Aorta (tissue), 5 donors: ENCODE measurements around the gene UBE2D2. TPM values are rescaled to one million over a fixed set of nuclear protein-coding genes. Genes with fewer than 3 reads are reported as not detected.

Source experiments
- ATAC-seq: fragments of 200-7000 bp; cut with Tn5 transposase; one replicate; pipeline ENCODE4 v1.9.1; 2022; ENCODE audit warnings: moderate library complexity; ENCODE audit not compliant: low FRiP score
- DNase-seq, 2 donors: peaks; one replicate each; pipeline ENCODE4 v3.0.0-alpha.2; 2020
- H3K27ac ChIP-seq, 2 donors: one replicate each; pipeline ENCODE4 v1.5.1; 2013; ENCODE audit warnings: low read length in 2 of 2, mild to moderate bottlenecking in 2 of 2, moderate library complexity in 2 of 2, control low read depth in 1 of 2, inconsistent platforms in 1 of 2, low read depth in 1 of 2
- H3K27me3 ChIP-seq, 2 donors: one replicate each; pipeline ENCODE4 v1.6.1; 2013; ENCODE audit warnings: control low read depth in 1 of 2, low read length in 1 of 2, mild to moderate bottlenecking in 1 of 2, moderate library complexity in 1 of 2; ENCODE audit not compliant: insufficient read depth in 2 of 2, control insufficient read depth in 1 of 2
- H3K36me3 ChIP-seq, 2 donors: one replicate each; pipeline ENCODE4 v1.6.1; 2013; ENCODE audit warnings: control low read depth in 1 of 2, low read length in 1 of 2, mild to moderate bottlenecking in 1 of 2; ENCODE audit not compliant: insufficient read depth in 2 of 2, control insufficient read depth in 1 of 2
- H3K4me1 ChIP-seq, 2 donors: one replicate each; pipeline ENCODE4 v1.6.1; 2013; ENCODE audit warnings: low read length in 2 of 2, control low read depth in 1 of 2, mild to moderate bottlenecking in 1 of 2, moderate library complexity in 1 of 2; ENCODE audit not compliant: insufficient read depth in 2 of 2, control insufficient read depth in 1 of 2
- H3K4me3 ChIP-seq, 2 donors: one replicate each; pipeline ENCODE4 v1.5.1; 2013; ENCODE audit warnings: low read length in 2 of 2, control low read depth in 1 of 2, mild to moderate bottlenecking in 1 of 2
- H3K9me3 ChIP-seq: one replicate; pipeline ENCODE4 v1.6.1; 2013; ENCODE audit warnings: mild to moderate bottlenecking, low read length; ENCODE audit not compliant: control insufficient read depth
- WGBS, 2 donors: extraction: QIAGEN DNeasy Blood & Tissue Kit; methylation state at CpG; one replicate each; pipeline ENCODE4 v1.1.7; 2013; 5-methylcytosine and 5-hydroxymethylcytosine counted together
- intact Hi-C, 2 donors: fragments of 100-400 bp; cut with DNase I; formaldehyde crosslinking; loops; one replicate each; pipeline versions ENCODE4 v1.14.2 to v1.15.0; 2022
- polyA plus RNA-seq, 2 donors: library from polyadenylated mRNA; stranded (reverse); fragments of 200-250 nt; gene quantifications; one replicate each; pipeline ENCODE4 v1.2.3, GENCODE V29; 2013
- total RNA-seq, 2 donors: library from RNA; stranded (reverse); fragmentation: NEBNext Ultra II Directional; extraction: Animal tissue kit (Norgen Biotek cat#: 25700); gene quantifications; one replicate each; pipeline ENCODE4 v1.2.1, GENCODE V29; 2021
- donor health status: healthy with polysubstance abuse.
- donor health status: Bipolar disorder and iron deficiency.
- donor health status: DM: no; HTN: no; CAD: no.
- donor health status: DM: no; HTN: no; CAD: no.
- donor health status: DM: yes; HTN: yes; CAD: no.

The UBE2D2 gene
- total and polyA plus RNA-seq, 4 donors = 96.8 to 116 (median 99.9) TPM

DNA sequence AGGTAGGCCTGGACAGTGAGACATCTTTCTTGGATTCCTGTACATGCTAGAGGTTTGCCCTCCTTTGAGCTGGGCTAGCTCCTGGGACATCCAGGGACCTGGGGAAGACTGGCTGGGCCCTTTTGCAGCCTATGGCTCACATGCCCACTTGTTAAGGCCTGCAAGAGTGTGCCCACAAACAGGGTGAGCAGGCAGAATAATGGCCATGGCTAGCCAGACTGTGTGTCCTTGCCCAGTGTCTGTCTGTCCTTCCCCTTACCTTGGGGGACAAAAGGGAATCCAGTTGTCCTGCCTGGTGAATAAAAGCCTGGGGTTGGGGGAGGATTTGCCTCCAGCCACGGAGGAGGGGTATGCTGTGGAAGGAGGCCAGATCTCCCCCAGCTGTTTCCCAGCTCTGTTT, 74.1 kb downstream of the UBE2D2 start:
- Histone ChIP-seq H3K36me3 (no peaks in the 10 kb centered on the region), H3K4me1 (peaks cover 0 to 2% of the 10 kb centered on the region in 2 donors), H3K4me3 (no peak overlapping the region), H3K27me3 (no peaks in the 10 kb centered on the region), H3K27ac (no peak overlapping the region), H3K9me3 (no peaks in the 10 kb centered on the region)
- no peak for ATAC-seq
- no peak for DNase-seq
- WGBS, 2 donors = 61 to 62% methylated on average over 1 of the region's 1 CpG
- intact Hi-C loops = loop anchor here (1.0 to 5.0 kb wide), 3 partner anchors 42 to 130 kb away; no protein-coding TSS in a partner anchor

DNA sequence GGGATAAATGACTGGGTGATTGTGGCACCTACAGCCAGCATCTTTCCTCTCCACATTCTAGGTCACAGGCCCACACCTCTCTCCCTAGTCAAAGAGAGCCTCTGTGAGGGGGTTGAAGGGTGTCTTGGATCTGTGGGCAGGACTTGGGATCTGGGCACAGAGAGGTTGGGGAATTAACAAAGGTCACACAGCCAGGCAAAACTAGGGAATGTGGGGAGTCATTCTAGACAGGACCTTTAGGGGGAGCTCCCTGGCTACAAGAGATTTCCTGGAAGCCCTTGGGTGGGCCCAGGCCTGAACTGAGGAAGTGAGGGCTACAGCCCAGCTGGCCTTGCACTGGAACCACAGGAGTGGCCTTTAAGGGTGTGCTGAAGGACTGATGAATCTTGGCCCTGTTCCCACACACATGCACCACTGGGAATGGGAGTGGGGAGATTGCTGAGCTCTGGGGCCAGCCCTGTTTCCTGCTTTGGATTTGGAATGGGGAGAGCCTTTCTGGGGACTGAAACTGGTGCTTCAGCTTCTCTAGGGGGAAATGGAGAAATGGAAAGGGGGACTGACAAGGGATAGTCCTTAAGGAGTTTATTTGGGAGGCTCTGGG, 74.6 kb downstream of the UBE2D2 start:
- DNase-seq (peak; percentile 87 to 91), ATAC-seq (peak; percentile 55)
- Histone ChIP-seq H3K27me3 (no peaks in the 10 kb centered on the region), H3K27ac (no peak overlapping the region), H3K9me3 (no peaks in the 10 kb centered on the region), H3K36me3 (no peaks in the 10 kb centered on the region), H3K4me1 (peaks cover 0 to 2% of the 10 kb centered on the region in 2 donors), H3K4me3 (no peak overlapping the region)
- intact Hi-C loops = loop anchor here (1.0 to 5.0 kb wide), 4 partner anchors 42 to 130 kb away; no protein-coding TSS in a partner anchor

DNA sequence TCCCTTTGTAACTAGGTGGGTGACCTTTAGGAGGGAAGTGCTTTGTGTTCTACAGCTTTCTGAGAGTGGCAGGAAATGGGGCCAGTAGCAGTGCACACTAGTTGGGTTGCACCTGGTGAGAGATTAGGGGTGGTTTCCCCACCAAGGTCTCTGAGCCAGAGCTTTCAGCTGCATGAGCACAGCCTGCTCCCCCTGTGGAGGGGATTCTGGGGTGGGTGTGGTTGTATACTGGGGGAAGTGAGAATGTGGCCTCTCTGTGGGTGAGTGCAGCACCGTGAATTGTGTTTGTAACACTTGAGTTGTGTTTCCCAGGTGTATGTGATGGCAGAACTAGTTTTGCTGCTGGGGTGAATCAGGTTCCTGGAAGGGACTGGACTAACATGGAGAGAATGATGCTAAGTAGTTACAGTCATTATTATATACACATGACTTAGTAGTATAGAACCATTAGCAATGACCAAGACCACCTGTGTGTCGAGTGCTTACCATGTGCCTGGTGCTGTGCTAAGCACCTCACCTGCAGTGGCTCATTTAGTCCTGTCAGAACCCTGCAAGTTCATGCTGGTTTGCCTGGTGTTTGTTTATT, 75.2 kb downstream of the UBE2D2 start:
- H3K4me3 ChIP-seq = no peak overlapping the region
- no peaks in the 10 kb centered on the region for H3K36me3 ChIP-seq
- H3K4me1 ChIP-seq = peaks cover 0 to 2% of the 10 kb centered on the region in 2 donors
- no peak for DNase-seq
- no peaks in the 10 kb centered on the region for H3K9me3 ChIP-seq
- no peak for ATAC-seq
- 79 to 86% methylated on average over 2 of the region's 2 CpGs for WGBS, 2 donors
- H3K27ac ChIP-seq = no peak overlapping the region
- intact Hi-C loops = loop anchor here (2.0 to 5.0 kb wide), 3 partner anchors 41 to 111 kb away; no protein-coding TSS in a partner anchor
- no peaks in the 10 kb centered on the region for H3K27me3 ChIP-seq

- peak overlapping the region; percentile 1 to 52 for H3K4me3 ChIP-seq
- DNase-seq (no peak), ATAC-seq (no peak)
- peaks cover 0 to 2% of the 10 kb centered on the region in 2 donors for H3K4me1 ChIP-seq
- intact Hi-C loops = loop anchor here (1.0 to 5.0 kb wide), 4 partner anchors 11 to 110 kb away; partner anchors contain the start of gene CXXC5 (in 1 of the 2)
- H3K27ac ChIP-seq = no peak overlapping the region
- WGBS, 2 donors = 8 to 13% methylated on average over 5 to 6 of the region's 6 CpGs
- H3K9me3 ChIP-seq = no peaks in the 10 kb centered on the region
- no peaks in the 10 kb centered on the region for H3K27me3 ChIP-seq
- H3K36me3 ChIP-seq = no peaks in the 10 kb centered on the region
Observed at GRCh38 chr5:139636975-139637408, 75.9 kb downstream of the UBE2D2 start.

DNA sequence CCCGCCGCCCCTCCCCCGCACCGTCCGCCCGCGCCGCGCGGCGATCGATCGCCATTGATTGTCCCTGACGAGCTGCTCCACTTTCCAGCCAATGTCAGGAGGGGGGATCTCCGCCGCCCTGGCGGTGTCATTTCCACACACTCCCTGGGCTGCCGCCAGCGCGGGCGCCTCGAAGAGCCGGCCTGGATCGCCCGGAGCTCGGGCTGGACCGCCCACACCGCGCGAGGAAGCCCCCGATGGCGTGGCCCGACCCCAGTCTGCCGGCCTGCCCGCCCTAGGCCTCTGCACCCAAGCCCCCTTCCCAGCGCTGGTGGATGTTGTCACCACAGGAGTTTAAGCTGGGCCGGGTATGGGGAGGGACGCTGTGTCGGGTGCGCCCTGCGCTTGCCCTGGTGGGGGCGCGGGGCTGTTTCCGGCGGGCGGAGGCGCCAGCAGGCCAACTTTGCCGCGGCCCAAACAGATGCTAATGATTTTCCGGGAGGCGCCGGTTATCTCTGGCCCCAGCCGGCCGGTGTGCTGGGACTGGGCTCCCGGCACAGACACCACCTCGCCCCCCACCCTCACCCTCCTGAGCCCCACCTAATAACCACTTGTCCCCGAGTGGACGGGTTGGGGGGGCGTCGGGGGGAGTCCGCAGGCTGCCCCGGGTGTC, 76.4 kb downstream of the UBE2D2 start:
- Histone ChIP-seq H3K4me1 (peaks cover 0 to 2% of the 10 kb centered on the region in 2 donors), H3K27me3 (no peaks in the 10 kb centered on the region), H3K9me3 (no peaks in the 10 kb centered on the region), H3K27ac (peak overlapping the region in 1 of 2 donors; percentile 69), H3K4me3 (peak overlapping the region; percentile 9 to 52), H3K36me3 (no peaks in the 10 kb centered on the region)
- ATAC-seq = peak; percentile 89
- intact Hi-C loops = loop anchor here (1.0 to 5.0 kb wide), 5 partner anchors 10 to 110 kb away; partner anchors contain the start of gene CXXC5 (in 1 of the 2)
- peak; percentile 90 to 95 for DNase-seq
- 0 to 1% methylated on average over 43 to 62 of the region's 62 CpGs for WGBS, 2 donors

DNA sequence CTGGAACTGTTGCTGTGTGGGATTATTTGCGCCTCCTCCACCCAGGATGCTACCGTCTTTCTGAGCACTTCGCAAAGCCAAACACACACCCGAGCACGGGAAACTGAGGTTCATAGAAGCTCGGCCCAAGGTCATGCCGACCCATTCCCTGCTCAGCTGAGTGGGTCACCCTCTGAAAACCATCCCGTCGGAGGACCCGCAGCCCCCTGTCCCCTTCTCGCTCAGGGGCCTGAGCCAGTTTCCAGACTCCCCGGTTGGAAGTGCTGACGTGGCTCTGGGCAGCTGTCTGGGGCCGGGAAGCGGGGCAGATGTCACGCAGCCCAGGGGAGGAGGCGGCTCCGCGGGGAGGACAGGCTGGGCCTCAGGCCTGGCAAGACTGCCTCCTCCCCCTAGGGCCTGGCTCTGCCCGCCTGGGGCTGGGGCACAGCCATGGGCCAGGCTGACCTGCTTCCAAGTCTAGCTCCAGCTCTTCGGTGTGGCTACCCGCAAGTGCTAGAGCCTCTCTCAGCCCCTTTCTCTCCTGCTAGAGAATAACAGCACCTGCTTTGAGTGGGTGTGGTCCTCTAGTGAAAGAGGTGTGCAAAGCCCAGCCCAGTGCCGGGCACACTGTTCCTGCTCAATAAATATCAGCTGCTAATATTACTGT, 77.1 kb downstream of the UBE2D2 start:
- H3K36me3 ChIP-seq = no peaks in the 10 kb centered on the region
- peak overlapping the region; percentile 9 to 52 for H3K4me3 ChIP-seq
- DNase-seq (peak; percentile 93 to 95), ATAC-seq (peak; percentile 85)
- peaks cover 0 to 2% of the 10 kb centered on the region in 2 donors for H3K4me1 ChIP-seq
- intact Hi-C loops = loop anchor here (1.0 to 5.0 kb wide), 3 partner anchors 9 to 109 kb away; no protein-coding TSS in a partner anchor
- H3K27me3 ChIP-seq = no peaks in the 10 kb centered on the region
- H3K9me3 ChIP-seq = no peaks in the 10 kb centered on the region
- 2% methylated on average over 23 of the region's 23 CpGs for WGBS, 2 donors
- peak overlapping the region in 1 of 2 donors; percentile 69 for H3K27ac ChIP-seq

- intact Hi-C loops = loop anchor here (1.0 to 5.0 kb wide), 3 partner anchors 8 to 108 kb away; no protein-coding TSS in a partner anchor
- Histone ChIP-seq H3K4me1 (peaks cover 0 to 2% of the 10 kb centered on the region in 2 donors), H3K4me3 (no peak overlapping the region), H3K36me3 (no peaks in the 10 kb centered on the region), H3K27ac (peak overlapping the region in 1 of 2 donors; percentile 22), H3K9me3 (no peaks in the 10 kb centered on the region), H3K27me3 (no peaks in the 10 kb centered on the region)
- WGBS, 2 donors = 55 to 56% methylated on average over 12 of the region's 12 CpGs
- DNase-seq = no peak
- no peak for ATAC-seq
Observed at GRCh38 chr5:139638736-139639618, 77.8 kb downstream of the UBE2D2 start.
